Measurements from ENCODE around the gene CLCNKA. TPM values are rescaled to one million over a fixed set of nuclear protein-coding genes. Genes with fewer than 3 reads are reported as not detected.
"Not testable (repeated sequence)": the region's sequence is repeated elsewhere in the genome, so short reads cannot be mapped to it uniquely, and the experiment has no call there.

The CLCNKA gene
- total and polyA plus RNA-seq, 2 donors: 0.09 TPM; not detected in 1

DNA sequence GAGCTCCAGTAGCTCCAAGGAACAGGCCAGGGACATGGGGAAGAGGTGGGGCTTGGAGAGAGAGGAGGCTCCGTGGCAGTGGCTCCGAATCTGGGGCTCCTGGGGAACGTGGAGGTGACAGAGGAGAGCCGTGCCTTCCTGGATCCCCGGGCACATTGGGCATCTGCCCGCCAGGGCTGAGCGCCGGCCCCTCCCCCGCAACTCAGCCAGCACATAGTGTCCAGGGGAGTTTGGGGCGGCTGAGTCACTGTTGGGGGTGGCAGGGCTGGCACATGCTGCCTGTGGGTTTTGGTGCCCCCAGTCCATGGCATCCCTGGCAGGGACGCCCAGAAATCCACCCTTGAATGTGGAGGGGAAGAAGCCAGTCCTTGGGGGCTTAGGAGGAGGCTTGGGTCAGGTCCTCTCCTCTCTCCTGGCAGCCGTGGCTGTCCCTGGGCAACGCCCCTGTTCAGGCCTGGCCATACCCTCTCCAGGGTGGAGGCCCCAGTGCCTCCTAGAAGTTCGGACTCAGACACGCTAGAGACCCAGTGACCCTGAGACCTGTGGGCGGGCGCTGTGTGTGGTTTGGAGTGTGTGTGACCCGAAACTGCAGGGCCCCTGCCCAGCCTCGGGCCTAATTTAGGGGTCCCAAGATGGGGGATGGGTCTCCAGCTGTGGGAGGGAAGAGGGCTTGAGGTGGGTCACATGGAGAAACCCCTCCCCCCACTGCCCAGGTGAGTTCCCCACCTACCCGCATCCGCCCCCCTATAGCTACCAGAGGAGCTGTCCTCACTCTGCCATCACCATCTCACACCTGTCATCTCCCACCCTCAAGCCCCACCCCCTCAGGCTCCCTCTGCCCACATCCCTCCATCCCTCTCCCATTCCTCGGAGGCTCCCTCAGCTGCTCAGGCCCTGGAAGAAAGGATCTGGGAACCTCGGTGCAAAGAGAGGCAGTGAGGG is 5.6 kb upstream of the CLCNKA start:
- H3K27ac ChIP-seq (ENCODE audit: low read depth): no peak overlapping the region
- no peak for DNase-seq (ENCODE audit: extremely low spot score)

DNA sequence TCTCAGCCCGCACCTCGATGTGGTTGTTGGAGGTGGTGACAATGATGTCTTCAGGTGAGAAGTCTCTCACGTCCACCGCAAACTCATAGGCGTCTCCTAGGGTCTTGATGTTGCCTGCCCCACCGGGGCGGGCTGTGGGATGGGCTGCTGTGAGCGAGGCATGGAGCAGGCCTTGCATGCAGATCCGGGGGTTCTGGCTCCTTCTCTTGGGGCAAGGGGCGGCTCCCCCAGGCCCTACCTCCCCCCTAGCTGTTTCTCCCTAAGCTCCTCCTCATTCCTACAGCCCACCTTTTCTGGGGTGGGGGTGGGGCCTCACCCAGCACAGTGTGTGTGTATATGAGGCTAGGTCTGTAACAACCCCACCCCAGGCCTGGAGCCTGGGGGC is 4.8 kb upstream of the CLCNKA start:
- no peaks in the 10 kb centered on the region for H3K4me1 ChIP-seq (ENCODE audit: insufficient read depth)
- H3K27ac ChIP-seq (ENCODE audit: low read depth): no peak overlapping the region
- H3K4me3 ChIP-seq (ENCODE audit: low read depth, low read length): no peak overlapping the region
- no peak for DNase-seq (ENCODE audit: extremely low spot score)
- no peaks in the 10 kb centered on the region for H3K36me3 ChIP-seq (ENCODE audit: insufficient read depth)
- WGBS: 66% methylated on average over 10 of the region's 10 CpGs

More for the DNA sequence above, 5.6 kb upstream of the CLCNKA start:
- Histone ChIP-seq H3K4me1 (ENCODE audit: insufficient read depth) (no peaks in the 10 kb centered on the region), H3K36me3 (ENCODE audit: insufficient read depth) (no peaks in the 10 kb centered on the region), H3K4me3 (ENCODE audit: low read depth, low read length) (no peak overlapping the region)
- 72% methylated on average over 23 of the region's 23 CpGs for WGBS

DNA sequence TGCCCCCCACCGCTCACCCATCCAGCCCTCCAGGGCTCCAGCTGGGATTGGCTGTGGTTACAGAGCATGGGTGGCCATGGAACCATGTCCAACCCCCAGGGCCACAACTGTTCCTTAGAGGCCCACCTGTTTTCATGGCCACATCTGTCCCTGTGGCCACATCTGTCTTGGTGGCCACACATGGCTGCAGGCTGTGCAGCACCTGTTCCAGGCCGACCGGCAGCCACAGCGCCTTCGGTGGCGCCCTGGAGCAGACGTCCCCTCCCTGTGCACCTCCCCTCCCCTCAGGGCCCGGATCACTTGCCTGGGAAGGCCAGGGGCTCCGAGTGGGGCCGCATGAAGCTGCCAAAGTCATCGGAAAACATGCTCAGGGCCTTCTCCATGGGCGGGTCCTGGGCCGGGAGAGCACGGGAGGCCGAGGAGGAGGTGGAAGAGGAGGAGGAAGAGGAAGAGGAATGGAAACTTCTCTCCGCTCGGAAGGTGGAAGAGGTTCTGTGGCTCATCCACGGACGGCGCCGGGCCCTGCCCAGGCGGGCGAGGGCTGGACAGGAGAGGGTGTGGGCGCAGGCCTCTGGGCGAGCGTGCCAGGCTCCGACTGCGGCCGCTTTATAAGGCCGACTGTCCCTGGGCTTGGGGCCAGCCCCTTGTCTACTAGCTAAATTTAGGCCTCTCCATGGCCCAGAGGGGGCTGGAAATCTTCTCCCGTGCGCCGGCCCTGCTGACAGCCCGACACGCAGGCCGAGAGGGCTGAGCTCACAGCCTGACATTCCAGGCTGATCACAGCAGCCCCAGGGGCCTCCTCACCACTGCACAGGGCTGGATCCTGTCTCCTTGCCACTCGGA is 4.2 kb upstream of the CLCNKA start, which contains the start of gene HSPB7:
TSS of gene HSPB7 (minus strand) at position 583 of the 843 bp plus-strand sequence. CDS start at position 503, 80 bp downstream.
- Histone ChIP-seq H3K4me3 (ENCODE audit: low read depth, low read length) (no peak within 1 kb of the TSS), H3K36me3 (ENCODE audit: insufficient read depth) (no peaks in the 10 kb centered on the region), H3K27ac (ENCODE audit: low read depth) (peak within 1 kb of the TSS; percentile 76), H3K4me1 (ENCODE audit: insufficient read depth) (no peaks in the 10 kb centered on the region)
- WGBS: 17% methylated on average over 37 of the region's 37 CpGs
- no peak for DNase-seq (ENCODE audit: extremely low spot score)

DNA sequence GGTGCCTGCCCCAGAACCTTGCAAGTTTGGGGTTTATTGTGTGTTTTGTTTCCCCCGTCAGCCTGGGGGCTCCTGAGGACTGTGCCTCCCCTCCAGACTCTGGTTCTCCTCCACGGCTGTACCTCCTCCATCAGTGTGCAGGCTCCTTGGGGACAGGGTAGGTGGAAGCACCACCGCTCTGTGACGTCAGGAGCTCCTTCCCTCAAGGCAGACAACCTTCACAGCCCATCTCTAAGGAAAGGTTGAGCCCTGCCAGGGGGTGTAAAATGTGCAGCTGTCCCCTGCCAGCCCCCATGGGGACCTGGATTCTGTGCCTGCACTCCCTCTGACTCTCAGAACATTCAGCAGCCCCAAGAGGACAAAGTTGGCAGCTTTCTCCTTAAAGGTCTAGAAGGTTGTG is 3.5 kb upstream of the CLCNKA start:
- DNase-seq (ENCODE audit: extremely low spot score): no peak
- Histone ChIP-seq H3K4me3 (ENCODE audit: low read depth, low read length) (no peak overlapping the region), H3K27ac (ENCODE audit: low read depth) (peak overlapping the region; percentile 76), H3K4me1 (ENCODE audit: insufficient read depth) (no peaks in the 10 kb centered on the region), H3K36me3 (ENCODE audit: insufficient read depth) (no peaks in the 10 kb centered on the region)
- 24% methylated on average over 4 of the region's 4 CpGs for WGBS

DNA sequence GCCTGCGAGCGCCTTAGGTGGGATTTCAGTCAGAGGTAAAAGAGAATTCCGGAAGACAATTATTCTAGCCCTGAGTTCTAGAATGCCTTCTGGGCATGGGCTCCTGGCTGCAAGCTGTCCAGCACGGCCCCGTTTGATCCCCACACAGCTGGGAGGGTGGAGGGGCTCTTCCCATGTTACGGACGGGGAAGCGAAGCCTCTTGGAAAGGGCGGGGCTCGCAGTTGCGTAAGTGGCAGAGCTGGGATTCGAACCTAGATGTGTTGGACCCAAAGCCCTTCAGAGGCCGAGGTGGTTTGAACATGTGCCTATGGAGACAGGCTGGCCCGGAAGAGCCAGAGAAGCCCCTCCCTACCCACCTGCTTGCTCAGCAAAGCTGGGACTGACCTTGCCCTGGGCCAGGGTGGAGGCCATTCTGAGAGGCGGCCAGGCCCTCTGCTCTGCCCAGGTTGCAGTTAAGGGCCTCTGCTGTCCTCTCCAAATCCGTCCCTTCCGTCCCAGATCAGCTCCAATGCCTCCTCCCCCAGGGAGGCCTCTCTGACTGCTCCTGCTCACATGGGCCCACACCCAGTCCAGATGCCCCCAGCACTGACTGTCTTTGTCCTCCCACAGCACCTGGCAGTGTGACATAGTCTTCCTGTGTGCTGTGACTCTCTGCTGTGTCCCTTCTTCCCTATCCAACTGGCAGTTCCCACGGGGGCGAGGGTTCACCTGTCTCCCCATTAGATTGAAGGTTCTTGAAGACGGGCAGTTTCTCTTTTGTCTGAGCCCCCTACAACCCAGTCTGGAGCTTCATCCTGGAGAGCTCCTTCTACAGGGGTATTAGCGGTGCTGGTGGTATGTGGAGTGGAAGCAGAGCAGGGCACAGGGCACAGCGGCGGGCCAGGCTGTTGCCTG is 2.8 kb upstream of the CLCNKA start:
- H3K36me3 ChIP-seq (ENCODE audit: insufficient read depth): no peaks in the 10 kb centered on the region
- DNase-seq (ENCODE audit: extremely low spot score): no peak
- H3K4me3 ChIP-seq (ENCODE audit: low read depth, low read length): no peak overlapping the region
- WGBS: 60% methylated on average over 23 of the region's 23 CpGs
- H3K27ac ChIP-seq (ENCODE audit: low read depth): peak overlapping the region; percentile 76
- H3K4me1 ChIP-seq (ENCODE audit: insufficient read depth): no peaks in the 10 kb centered on the region

DNA sequence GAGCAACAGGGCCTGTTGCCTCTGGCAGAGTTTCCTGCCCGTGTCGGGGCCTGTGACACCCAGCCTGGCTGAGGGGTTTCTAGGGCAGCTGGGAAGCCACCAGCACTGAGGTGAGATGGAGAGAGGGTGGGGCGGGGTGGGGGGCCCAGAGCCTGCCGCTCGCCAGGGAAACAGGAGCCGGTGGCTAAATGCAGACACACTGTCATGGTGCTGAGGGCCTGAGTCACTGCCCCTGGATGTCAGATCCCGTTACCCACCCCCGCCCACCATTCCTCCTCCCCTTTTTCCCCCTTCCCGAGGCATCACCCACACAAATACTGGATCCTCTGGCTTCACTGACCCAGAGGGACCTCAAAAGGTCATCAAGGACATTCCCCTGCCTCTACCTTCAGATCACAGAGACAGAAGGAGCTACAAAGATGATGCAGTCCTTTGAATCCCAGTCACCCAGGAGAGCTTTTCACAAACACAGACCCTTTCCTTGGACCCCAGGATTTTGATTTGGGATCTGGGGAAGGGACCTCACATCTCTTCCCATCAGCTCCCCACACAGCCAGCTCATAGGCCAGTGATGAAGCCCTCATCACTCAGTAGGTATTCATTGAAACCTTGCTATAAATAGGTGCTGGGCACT is 2.1 kb upstream of the CLCNKA start:
- H3K4me3 ChIP-seq (ENCODE audit: low read depth, low read length): no peak overlapping the region
- DNase-seq (ENCODE audit: extremely low spot score): no peak
- no peaks in the 10 kb centered on the region for H3K36me3 ChIP-seq (ENCODE audit: insufficient read depth)
- peak overlapping the region; percentile 39 for H3K27ac ChIP-seq (ENCODE audit: low read depth)
- H3K4me1 ChIP-seq (ENCODE audit: insufficient read depth): no peaks in the 10 kb centered on the region
- 52% methylated on average over 9 of the region's 9 CpGs for WGBS

DNA sequence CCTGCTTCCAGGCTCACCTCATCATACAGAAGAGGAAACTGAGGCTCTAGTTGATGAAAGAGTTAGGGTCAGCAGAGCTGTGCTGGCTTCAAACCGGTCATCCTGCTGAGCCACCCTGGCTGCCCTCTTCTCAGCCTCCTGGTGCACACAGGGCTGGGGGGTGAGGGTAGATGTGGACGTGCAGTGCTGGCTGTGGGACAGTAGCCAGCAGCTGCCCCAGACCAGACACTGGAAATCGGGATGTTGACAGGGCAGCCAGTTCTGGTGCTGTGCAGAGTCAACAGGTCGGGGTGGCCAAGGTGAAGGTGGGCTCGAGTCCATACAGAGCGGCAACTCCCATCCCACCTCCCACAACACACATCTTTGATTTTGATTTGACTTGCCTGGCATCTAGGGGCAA is 1.5 kb upstream of the CLCNKA start:
- Histone ChIP-seq H3K36me3 (ENCODE audit: insufficient read depth) (no peaks in the 10 kb centered on the region), H3K27ac (ENCODE audit: low read depth) (no peak overlapping the region), H3K4me1 (ENCODE audit: insufficient read depth) (no peaks in the 10 kb centered on the region), H3K4me3 (ENCODE audit: low read depth, low read length) (no peak overlapping the region)
- no peak for DNase-seq (ENCODE audit: extremely low spot score)
- 68% methylated on average over 6 of the region's 6 CpGs for WGBS

DNA sequence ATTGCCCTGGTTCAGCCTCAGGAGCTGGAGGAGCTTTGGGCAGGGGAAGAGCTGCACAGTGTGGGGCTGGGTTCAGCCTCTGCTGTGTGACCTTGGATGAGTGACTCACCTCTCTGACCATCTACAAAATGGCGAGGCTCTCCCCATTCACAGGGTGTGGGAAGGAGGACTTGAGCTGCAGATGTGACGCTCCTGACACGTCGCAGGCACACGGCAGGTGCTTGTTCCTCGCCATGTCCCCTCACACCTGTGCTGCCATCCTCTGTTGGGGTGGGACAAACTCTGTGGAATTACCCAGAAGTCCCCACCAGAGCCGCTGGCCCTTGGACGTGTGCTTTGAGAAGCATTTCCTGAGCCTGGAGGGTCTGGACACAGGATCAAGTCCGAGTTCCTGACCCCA is 958 bp upstream of the CLCNKA start:
- not testable (repeated sequence) for H3K36me3 ChIP-seq (ENCODE audit: insufficient read depth); H3K4me3 ChIP-seq (ENCODE audit: low read depth, low read length); H3K4me1 ChIP-seq (ENCODE audit: insufficient read depth); H3K27ac ChIP-seq (ENCODE audit: low read depth); DNase-seq (ENCODE audit: extremely low spot score)
- WGBS: 90% methylated on average over 9 of the region's 9 CpGs

DNA sequence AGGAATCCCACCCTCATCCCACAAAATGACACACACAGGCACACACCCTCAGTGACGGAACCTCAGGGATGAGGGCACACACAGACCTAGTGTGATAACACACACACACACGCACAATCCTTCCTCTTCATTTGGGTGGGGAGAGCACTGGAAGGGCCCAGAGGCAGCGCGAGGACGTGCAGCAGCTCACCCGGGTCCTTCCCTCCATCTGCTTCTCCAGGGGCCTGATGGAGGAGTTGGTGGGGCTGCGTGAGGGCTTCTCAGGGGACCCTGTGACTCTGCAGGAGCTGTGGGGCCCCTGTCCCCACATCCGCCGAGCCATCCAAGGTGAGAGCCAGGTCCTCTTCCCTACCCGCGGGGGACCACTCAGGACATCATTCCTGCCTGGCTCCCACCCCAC is 557 bp downstream of the CLCNKA start:
- Histone ChIP-seq H3K36me3 (ENCODE audit: insufficient read depth) (no peaks in the 10 kb centered on the region), H3K4me1 (ENCODE audit: insufficient read depth) (no peaks in the 10 kb centered on the region), H3K4me3 (ENCODE audit: low read depth, low read length) (no peak overlapping the region), H3K27ac (ENCODE audit: low read depth) (no peak overlapping the region)
- DNase-seq (ENCODE audit: extremely low spot score): no peak
- WGBS: 91% methylated on average over 11 of the region's 11 CpGs

DNA sequence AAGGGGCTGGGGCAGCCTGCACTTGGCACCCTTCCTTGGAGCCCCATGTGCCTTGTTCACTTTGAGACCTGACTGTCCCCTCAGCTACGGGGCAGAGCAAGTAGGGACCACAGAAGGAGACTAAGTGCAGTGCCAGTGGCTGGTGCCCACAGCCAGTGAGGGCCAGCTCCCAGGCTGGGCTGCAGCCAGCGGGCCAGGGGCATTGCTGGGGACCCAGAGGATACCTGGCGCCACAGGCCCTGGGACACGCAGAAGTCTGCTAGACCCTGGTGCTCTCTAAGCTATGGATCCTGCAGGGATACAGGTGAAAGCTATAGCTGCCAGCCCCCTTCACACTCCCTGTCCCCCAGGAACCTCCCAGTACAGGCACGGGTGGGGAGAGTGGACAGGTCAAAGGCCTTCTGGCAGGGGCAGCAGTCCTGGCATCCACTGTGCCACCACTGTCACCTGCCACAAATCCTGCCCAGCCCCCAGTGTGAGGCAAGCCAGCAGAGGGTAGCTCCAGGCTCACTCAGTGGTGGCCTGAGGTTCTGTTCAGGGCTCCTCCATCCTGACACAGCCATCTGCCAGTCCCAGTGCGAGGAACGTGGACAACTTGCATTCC is 1.3 kb downstream of the CLCNKA start:
- H3K27ac ChIP-seq (ENCODE audit: low read depth): no peak overlapping the region
- 84% methylated on average over 7 of the region's 7 CpGs for WGBS
- DNase-seq (ENCODE audit: extremely low spot score): no peak
- no peaks in the 10 kb centered on the region for H3K36me3 ChIP-seq (ENCODE audit: insufficient read depth)
- H3K4me3 ChIP-seq (ENCODE audit: low read depth, low read length): no peak overlapping the region
- no peaks in the 10 kb centered on the region for H3K4me1 ChIP-seq (ENCODE audit: insufficient read depth)

DNA sequence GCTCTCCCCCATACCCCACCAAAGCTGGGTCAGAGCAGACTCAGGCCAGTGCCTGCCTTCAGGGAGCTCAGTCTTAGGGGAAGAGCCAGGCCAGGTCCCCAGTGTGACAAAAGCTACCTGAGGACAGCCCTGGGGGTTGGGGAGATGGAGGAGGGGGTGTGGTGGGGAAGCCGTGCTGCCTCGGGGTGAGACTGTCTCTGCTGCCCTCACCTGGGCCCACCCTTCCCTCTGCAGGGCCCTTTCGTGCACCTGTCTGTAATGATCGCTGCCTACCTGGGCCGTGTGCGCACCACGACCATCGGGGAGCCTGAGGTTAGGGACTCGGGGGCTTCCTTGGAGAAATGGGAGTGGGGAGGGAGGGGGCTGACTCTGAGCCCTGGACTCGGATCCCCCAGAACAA is 4.5 kb downstream of the CLCNKA start:
- H3K4me3 ChIP-seq (ENCODE audit: low read depth, low read length); H3K27ac ChIP-seq (ENCODE audit: low read depth): not testable (repeated sequence)

DNA sequence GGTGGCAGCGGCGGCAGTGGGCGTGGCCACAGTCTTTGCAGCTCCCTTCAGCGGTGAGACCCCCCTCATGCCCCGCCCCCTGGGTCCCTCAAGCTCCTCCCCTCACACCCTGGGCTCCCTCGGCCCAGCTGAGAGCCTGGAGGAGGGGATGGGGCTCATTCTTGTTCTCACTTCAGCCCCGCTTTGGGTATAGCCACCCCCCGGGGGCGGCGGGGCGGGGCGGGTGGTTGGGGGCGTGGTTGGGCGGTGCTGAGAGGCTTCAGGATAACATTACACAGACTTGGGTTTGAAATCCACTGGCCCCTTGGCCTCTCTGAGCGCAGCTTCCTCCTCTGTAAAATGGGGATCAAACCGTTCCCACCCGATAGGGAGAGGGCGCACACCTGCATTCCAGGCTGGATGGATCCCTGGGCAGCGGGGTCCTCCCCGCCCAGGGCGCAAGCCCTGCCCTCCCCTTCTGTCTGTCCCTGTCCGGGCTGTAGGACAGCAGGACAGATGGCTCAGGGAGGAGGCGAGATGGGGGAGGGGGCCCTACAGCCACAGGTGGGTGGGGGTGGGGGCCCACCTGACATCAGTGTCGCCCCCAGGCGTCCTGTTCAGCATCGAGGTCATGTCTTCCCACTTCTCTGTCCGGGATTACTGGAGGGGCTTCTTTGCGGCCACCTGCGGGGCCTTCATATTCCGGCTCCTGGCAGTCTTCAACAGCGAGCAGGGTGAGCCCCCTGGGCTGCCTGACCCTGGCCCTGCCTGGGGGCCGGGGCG is 5.1 kb downstream of the CLCNKA start:
- Histone ChIP-seq H3K4me3 (ENCODE audit: low read depth, low read length) (no peak overlapping the region), H3K4me1 (ENCODE audit: insufficient read depth) (no peaks in the 10 kb centered on the region), H3K36me3 (ENCODE audit: insufficient read depth) (no peaks in the 10 kb centered on the region), H3K27ac (ENCODE audit: low read depth) (no peak overlapping the region)
- WGBS: 12% methylated on average over 33 of the region's 33 CpGs
- DNase-seq (ENCODE audit: extremely low spot score): no peak

More for the DNA sequence above, 4.5 kb downstream of the CLCNKA start:
- 41% methylated on average over 9 of the region's 10 CpGs for WGBS
- H3K36me3 ChIP-seq (ENCODE audit: insufficient read depth); DNase-seq (ENCODE audit: extremely low spot score); H3K4me1 ChIP-seq (ENCODE audit: insufficient read depth): not testable (repeated sequence)

All from urinary bladder (tissue), 4 donors.